Fibroblast of pulmonary artery (primary cell): Measurements from ENCODE around the gene TMPRSS12.
A peak's percentile ranks its signal among the peaks of the same experiment; 100 is the strongest.
"Not testable (repeated sequence)": the region's sequence is repeated elsewhere in the genome, so short reads cannot be mapped to it uniquely, and the experiment has no call there.

Experiments used
- DNase-seq: peaks from one replicate; pipeline ENCODE4 v3.0.0-alpha.2; 2010; ENCODE audit warnings: low read depth
- H3K4me3 ChIP-seq: replicated peaks from 2 replicates; pipeline ENCODE4 v1.5.1; 2011; ENCODE audit warnings: low read depth, mild to moderate bottlenecking, control low read depth, low read length, moderate library complexity
- CTCF ChIP-seq: IDR thresholded peaks from 2 replicates; pipeline ENCODE4 v1.5.1; 2011; ENCODE audit warnings: mild to moderate bottlenecking, control low read depth, low read length, inconsistent platforms; ENCODE audit errors: missing control alignments

Gene TMPRSS12

GRCh38 chr12:50842637-50843493 is at the start of gene TMPRSS12:
TSS of gene TMPRSS12 (plus strand) at chr12:50842926. CDS start at chr12:50842965, 39 bp downstream.
- H3K4me3 ChIP-seq = peak within 1 kb of the TSS; percentile 21
- no peak for TF ChIP-seq CTCF
- DNase-seq = peak; percentile 10

GRCh38 chr12:50799908-50800307 is 42.8 kb upstream of the TMPRSS12 start:
- DNase-seq = peak; percentile 22
- H3K4me3 ChIP-seq = no peak overlapping the region
- no peak for TF ChIP-seq CTCF

- TF ChIP-seq CTCF = no peak
- DNase-seq = no peak
- no peak overlapping the region for H3K4me3 ChIP-seq
These were observed 39.4 kb upstream of the TMPRSS12 start for GRCh38 chr12:50803230-50803875.

GRCh38 chr12:50806176-50806575 is 36.5 kb upstream of the TMPRSS12 start:
- TF ChIP-seq CTCF = no peak
- DNase-seq = no peak
- H3K4me3 ChIP-seq = no peak overlapping the region

GRCh38 chr12:50809131-50809530 is 33.6 kb upstream of the TMPRSS12 start:
- not testable (repeated sequence) for DNase-seq, H3K4me3 ChIP-seq

GRCh38 chr12:50814921-50815320 is 27.8 kb upstream of the TMPRSS12 start:
- not testable (repeated sequence) for H3K4me3 ChIP-seq, DNase-seq

- DNase-seq = no peak
- H3K4me3 ChIP-seq = no peak overlapping the region
- no peak for TF ChIP-seq CTCF
These were observed 22.5 kb upstream of the TMPRSS12 start for GRCh38 chr12:50820177-50820576.

GRCh38 chr12:50822082-50822481 is 20.6 kb upstream of the TMPRSS12 start:
- DNase-seq = peak; percentile 8
- H3K4me3 ChIP-seq = no peak overlapping the region
- TF ChIP-seq CTCF = no peak

GRCh38 chr12:50823724-50824123 is 19.0 kb upstream of the TMPRSS12 start:
- DNase-seq = not testable (repeated sequence)

More at GRCh38 chr12:50823724-50824123, 19.0 kb upstream of the TMPRSS12 start:
- H3K4me3 ChIP-seq = not testable (repeated sequence)
